Adrenal gland (tissue), 5 donors: ENCODE measurements around the gene ASXL2.

Source experiments
- POLR2A ChIP-seq, 2 donors: fragments of 450-650 bp; IDR thresholded peaks; one replicate each; pipeline ENCODE4 v1.6.1; 2017; ENCODE audit warnings: antibody characterized with exemption in 2 of 2, mild to moderate bottlenecking in 2 of 2, moderate library complexity in 1 of 2
- TF ChIP-seq, protein P1 (sequence below), 6 experiments: fragments of 450-650 bp in 4 of 6; fragments of 200-600 bp in 2 of 6; sonication (generic) in 1 of 6; IDR thresholded peaks; 1 replicate in 5 of 6; 2 replicates in 1 of 6; pipeline versions ENCODE4 v1.5.1 to v1.8.0; 2016 to 2021; ENCODE audit warnings: antibody characterized with exemption in 6 of 6, mild to moderate bottlenecking in 2 of 6, moderate library complexity in 1 of 6
- donor health status: DM: no; HTN: no; CAD: no.

GRCh38 chr2:25760297-25760696, 118.0 kb downstream of the ASXL2 start:
- no peak for TF ChIP-seq POLR2A (IDR thresholded peaks at IDR 0.05)
- TF ChIP-seq, protein P1, sequence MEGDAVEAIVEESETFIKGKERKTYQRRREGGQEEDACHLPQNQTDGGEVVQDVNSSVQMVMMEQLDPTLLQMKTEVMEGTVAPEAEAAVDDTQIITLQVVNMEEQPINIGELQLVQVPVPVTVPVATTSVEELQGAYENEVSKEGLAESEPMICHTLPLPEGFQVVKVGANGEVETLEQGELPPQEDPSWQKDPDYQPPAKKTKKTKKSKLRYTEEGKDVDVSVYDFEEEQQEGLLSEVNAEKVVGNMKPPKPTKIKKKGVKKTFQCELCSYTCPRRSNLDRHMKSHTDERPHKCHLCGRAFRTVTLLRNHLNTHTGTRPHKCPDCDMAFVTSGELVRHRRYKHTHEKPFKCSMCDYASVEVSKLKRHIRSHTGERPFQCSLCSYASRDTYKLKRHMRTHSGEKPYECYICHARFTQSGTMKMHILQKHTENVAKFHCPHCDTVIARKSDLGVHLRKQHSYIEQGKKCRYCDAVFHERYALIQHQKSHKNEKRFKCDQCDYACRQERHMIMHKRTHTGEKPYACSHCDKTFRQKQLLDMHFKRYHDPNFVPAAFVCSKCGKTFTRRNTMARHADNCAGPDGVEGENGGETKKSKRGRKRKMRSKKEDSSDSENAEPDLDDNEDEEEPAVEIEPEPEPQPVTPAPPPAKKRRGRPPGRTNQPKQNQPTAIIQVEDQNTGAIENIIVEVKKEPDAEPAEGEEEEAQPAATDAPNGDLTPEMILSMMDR (IDR thresholded peaks at IDR 0.05) = no peak
